Tibial nerve (tissue), 3 donors: ENCODE measurements around the gene MAU2.

Experiments used
- POLR2A ChIP-seq, 2 donors: fragments of 450-650 bp; IDR thresholded peaks; one replicate each; pipeline ENCODE4 v1.6.1; 2017; ENCODE audit warnings: antibody characterized with exemption in 2 of 2, mild to moderate bottlenecking in 2 of 2, moderate library complexity in 2 of 2
- TF ChIP-seq, protein P1 (sequence below), 5 experiments: fragments of 200-600 bp in 3 of 5; fragments of 450-650 bp in 2 of 5; sonication (generic) in 3 of 5; IDR thresholded peaks; one replicate each; pipeline ENCODE4 v1.5.1; 2016 to 2019; ENCODE audit warnings: antibody characterized with exemption in 5 of 5, mild to moderate bottlenecking in 3 of 5, moderate library complexity in 2 of 5

GRCh38 chr19:19347401-19348110 lies 26.9 kb downstream of the MAU2 start:
- TF ChIP-seq, protein P1, sequence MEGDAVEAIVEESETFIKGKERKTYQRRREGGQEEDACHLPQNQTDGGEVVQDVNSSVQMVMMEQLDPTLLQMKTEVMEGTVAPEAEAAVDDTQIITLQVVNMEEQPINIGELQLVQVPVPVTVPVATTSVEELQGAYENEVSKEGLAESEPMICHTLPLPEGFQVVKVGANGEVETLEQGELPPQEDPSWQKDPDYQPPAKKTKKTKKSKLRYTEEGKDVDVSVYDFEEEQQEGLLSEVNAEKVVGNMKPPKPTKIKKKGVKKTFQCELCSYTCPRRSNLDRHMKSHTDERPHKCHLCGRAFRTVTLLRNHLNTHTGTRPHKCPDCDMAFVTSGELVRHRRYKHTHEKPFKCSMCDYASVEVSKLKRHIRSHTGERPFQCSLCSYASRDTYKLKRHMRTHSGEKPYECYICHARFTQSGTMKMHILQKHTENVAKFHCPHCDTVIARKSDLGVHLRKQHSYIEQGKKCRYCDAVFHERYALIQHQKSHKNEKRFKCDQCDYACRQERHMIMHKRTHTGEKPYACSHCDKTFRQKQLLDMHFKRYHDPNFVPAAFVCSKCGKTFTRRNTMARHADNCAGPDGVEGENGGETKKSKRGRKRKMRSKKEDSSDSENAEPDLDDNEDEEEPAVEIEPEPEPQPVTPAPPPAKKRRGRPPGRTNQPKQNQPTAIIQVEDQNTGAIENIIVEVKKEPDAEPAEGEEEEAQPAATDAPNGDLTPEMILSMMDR (IDR thresholded peaks at IDR 0.05) = no peak
- TF ChIP-seq POLR2A (IDR thresholded peaks at IDR 0.05) = no peak
